Psoas muscle (tissue), 8 donors: ENCODE results near the gene HMG20B. TPM values are rescaled to one million over a fixed set of nuclear protein-coding genes. Genes with fewer than 3 reads are reported as not detected.

ENCODE experiments used
- ATAC-seq, 4 donors: fragments of 200-7000 bp; cut with Tn5 transposase; one replicate each; pipeline ENCODE4 v1.9.1; 2020; ENCODE audit warnings: moderate library complexity in 3 of 4, mild to moderate bottlenecking in 2 of 4
- DNase-seq, 2 donors: peaks; one replicate each; pipeline ENCODE4 v3.0.0-alpha.2; 2020
- H3K27ac ChIP-seq: fragments of 200-600 bp; one replicate; pipeline ENCODE4 v1.8.0; 2022
- H3K27me3 ChIP-seq, 3 donors: fragments of 200-600 bp in 1 of 3; one replicate each; pipeline versions ENCODE4 v1.6.1 to v1.8.0; 2013 to 2022; ENCODE audit warnings: low read length in 2 of 3, mild to moderate bottlenecking in 2 of 3, moderate library complexity in 1 of 3; ENCODE audit not compliant: insufficient read depth in 3 of 3
- H3K36me3 ChIP-seq, 2 donors: fragments of 200-600 bp in 1 of 2; one replicate each; pipeline versions ENCODE4 v1.6.1 to v1.8.0; 2013 to 2022; ENCODE audit warnings: low read depth in 1 of 2, mild to moderate bottlenecking in 1 of 2, moderate library complexity in 1 of 2; ENCODE audit not compliant: insufficient read depth in 1 of 2
- H3K4me1 ChIP-seq: fragments of 200-600 bp; one replicate; pipeline ENCODE4 v1.8.0; 2022
- H3K4me3 ChIP-seq: fragments of 200-600 bp; one replicate; pipeline ENCODE4 v1.8.0; 2022; ENCODE audit warnings: mild to moderate bottlenecking
- H3K9me3 ChIP-seq: fragments of 200-600 bp; one replicate; pipeline ENCODE4 v1.8.0; 2022
- WGBS, 3 donors: extraction: QIAGEN DNeasy Blood & Tissue Kit; methylation state at CpG; one replicate each; pipeline versions ENCODE4 v1.1.6 to v1.1.7; 2013; 5-methylcytosine and 5-hydroxymethylcytosine counted together
- intact Hi-C, 2 donors: fragments of 100-400 bp; cut with DNase I; formaldehyde crosslinking; loops; one replicate each; pipeline versions ENCODE4 v1.11.0 to v1.14.2; 2022
- polyA plus RNA-seq, 3 donors: library from polyadenylated mRNA; stranded (reverse); fragments of 200-250 nt; gene quantifications; one replicate each; pipeline ENCODE4 v1.2.3, GENCODE V29; 2013
- total RNA-seq, 4 donors: library from RNA; stranded (reverse); fragmentation: NEBNext Ultra II Directional in 2 of 4; extraction: Animal tissue kit (Norgen Biotek cat#: 25700) in 2 of 4; gene quantifications; one replicate each; pipeline versions ENCODE4 v1.2.1 to v1.2.4, GENCODE V29; 2021 to 2023
- TF ChIP-seq, protein P1 (sequence below): fragments of 200-600 bp; IDR thresholded peaks from one replicate; pipeline ENCODE4 v1.8.0; 2022; ENCODE audit warnings: antibody characterized with exemption
- donor health status: healthy with polysubstance abuse.
- donor health status: DM: no; HTN: no; CAD: no; lungs with moderate emphysema.
- donor health status: Bipolar disorder and iron deficiency.
- donor health status: healthy.
- donor health status: DM: yes; HTN: yes; CAD: no.
- donor health status: DM: no; HTN: no; CAD: no.
- donor health status: DM: no; HTN: no; CAD: no.
- donor health status: DM: yes; HTN: yes; CAD: no.

The HMG20B gene
- total and polyA plus RNA-seq, 7 donors, result 14.3 to 27.2 (median 24.7) TPM

DNA sequence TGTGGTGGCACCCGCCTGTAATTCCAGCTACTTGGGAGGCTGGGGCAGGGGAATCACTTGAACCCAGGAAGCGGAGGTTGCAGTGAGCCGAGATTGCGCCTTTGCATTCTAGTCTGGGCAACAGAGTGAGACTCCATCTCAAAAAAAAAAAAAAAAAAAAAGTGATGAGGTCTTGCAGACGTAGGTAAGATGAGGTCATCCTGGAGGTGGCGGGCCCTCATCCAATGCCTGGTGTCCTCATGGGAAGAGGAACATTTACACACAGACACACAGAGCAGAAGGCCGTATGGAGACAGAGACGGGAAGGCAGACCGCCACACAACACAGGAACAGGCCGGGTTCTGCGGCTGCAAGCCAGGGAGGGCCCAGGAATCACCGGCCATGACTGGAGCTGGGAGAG, 49.5 kb downstream of the HMG20B start:
- ATAC-seq (no peak), DNase-seq (no peak)
- H3K27me3 ChIP-seq, result no peaks in the 10 kb centered on the region
- H3K36me3 ChIP-seq, result peaks cover 4 to 54% of the 10 kb centered on the region in 2 donors
- TF ChIP-seq, protein P1, sequence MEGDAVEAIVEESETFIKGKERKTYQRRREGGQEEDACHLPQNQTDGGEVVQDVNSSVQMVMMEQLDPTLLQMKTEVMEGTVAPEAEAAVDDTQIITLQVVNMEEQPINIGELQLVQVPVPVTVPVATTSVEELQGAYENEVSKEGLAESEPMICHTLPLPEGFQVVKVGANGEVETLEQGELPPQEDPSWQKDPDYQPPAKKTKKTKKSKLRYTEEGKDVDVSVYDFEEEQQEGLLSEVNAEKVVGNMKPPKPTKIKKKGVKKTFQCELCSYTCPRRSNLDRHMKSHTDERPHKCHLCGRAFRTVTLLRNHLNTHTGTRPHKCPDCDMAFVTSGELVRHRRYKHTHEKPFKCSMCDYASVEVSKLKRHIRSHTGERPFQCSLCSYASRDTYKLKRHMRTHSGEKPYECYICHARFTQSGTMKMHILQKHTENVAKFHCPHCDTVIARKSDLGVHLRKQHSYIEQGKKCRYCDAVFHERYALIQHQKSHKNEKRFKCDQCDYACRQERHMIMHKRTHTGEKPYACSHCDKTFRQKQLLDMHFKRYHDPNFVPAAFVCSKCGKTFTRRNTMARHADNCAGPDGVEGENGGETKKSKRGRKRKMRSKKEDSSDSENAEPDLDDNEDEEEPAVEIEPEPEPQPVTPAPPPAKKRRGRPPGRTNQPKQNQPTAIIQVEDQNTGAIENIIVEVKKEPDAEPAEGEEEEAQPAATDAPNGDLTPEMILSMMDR, result no peak
- H3K9me3 ChIP-seq, result no peaks in the 10 kb centered on the region
- no peak overlapping the region for H3K27ac ChIP-seq
- peaks cover 21% of the 10 kb centered on the region for H3K4me1 ChIP-seq
- WGBS, 3 donors, result 81 to 90% (median 81%) methylated on average over 12 of the region's 12 CpGs
- intact Hi-C loops, result no loop called here
- no peak overlapping the region for H3K4me3 ChIP-seq

DNA sequence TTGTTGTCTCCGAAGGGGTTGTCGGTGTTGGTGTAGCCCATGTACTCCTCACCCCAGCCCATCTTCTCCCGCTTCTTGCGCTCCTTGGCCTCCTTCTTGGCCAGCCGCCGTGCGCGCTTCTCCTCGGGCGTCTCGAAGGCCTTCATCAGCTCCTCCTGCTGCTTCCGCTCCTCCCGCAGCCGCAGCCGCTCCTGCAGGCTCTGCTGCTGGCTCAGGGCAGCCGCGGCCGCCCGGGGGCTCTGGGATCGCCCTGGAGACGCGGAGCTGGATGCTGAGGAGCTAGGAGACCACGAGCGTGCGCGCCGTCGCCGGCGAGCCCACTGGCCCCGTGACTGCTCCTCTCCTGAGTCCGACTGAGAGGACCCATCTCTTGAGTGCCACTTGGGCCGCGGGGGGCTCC, 51.0 kb downstream of the HMG20B start:
- no peak for ATAC-seq
- intact Hi-C loops, result no loop called here
- Histone ChIP-seq H3K9me3 (no peaks in the 10 kb centered on the region), H3K27ac (no peak overlapping the region), H3K4me3 (no peak overlapping the region), H3K27me3 (no peaks in the 10 kb centered on the region), H3K36me3 (peaks cover 4 to 45% of the 10 kb centered on the region in 2 donors), H3K4me1 (peaks cover 15% of the 10 kb centered on the region)
- WGBS, 3 donors, result 90% methylated on average over 34 of the region's 34 CpGs
- TF ChIP-seq, protein P1, result no peak
- no peak for DNase-seq

DNA sequence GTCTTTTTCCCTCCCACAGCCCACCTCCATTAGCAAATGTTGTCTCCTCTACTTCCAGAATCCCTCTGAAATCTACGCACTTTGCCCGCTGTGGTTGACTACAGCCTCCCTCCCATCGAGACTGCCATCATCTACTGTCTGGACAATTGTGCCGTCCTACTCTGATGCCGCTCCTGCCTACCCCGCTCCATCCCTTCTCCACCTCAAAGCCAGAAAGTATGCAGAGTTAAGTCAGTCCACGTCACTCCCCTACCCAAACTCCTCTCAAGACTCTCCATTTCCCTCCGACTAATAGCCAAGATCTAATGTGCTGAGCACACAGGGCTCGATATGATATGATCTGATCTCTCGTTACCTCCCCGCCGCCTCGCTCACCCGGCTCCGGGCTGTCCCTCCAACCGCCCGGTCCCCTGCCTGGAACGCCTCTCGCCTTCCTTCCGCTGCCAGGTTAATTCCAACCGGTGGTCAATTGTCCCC, 53.3 kb downstream of the HMG20B start:
- no peaks in the 10 kb centered on the region for H3K27me3 ChIP-seq
- H3K4me1 ChIP-seq, result peaks cover 15% of the 10 kb centered on the region
- DNase-seq (no peak), ATAC-seq (peak in 2 of 4 donors; percentile 11 to 16)
- peaks cover 4 to 31% of the 10 kb centered on the region in 2 donors for H3K36me3 ChIP-seq
- H3K4me3 ChIP-seq, result peak overlapping the region; percentile 100
- TF ChIP-seq, protein P1, result no peak
- H3K9me3 ChIP-seq, result no peaks in the 10 kb centered on the region
- H3K27ac ChIP-seq, result peak overlapping the region; percentile 96
- WGBS, 3 donors, result 1 to 2% (median 1%) methylated on average over 21 of the region's 21 CpGs
- intact Hi-C loops, result no loop called here

DNA sequence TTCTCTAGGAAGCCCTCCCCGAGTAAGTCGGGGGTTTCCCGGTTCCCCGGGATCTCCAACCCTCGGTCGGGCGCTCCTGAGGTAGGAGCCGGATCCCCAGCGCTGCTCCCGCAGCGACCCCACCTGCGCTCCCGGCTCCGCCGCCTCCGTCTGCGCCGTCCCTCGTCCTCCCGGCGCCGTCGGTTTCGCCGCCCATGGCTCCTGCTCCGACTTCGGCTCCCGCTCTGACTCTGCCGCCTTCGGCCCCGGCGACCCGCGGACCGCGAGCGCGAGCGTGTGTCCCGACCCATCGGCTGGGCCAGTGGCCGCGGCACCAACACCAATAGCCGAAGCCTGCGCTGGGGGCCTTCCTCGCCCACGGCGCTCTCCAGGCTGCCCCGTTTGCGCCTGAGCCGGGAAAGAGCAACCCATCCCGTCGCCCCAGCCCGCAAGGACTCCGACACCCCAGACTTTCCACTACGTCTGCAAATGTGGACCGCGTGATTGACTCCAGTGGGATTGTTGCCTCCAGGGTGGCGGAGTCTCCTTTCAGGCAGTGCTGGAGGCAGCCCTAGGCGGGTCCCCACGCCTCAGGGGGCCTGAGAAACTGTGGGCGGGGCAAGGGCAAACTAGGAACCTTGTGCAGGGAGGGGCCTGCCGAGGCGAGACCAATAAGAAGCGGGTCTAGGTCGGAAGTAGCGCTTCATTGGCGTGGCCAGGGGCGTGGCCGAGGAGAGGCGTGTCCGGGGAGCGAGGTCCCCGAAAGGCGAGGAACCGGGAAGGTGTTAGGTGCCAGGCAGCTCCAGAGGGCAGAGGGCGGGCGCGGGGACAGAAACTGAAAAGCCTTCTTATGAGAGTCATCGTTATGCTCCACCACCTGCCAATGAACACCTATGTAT, 54.0 kb downstream of the HMG20B start, which contains the start of gene CACTIN:
CACTIN (minus strand) TSS at position 318 of the 878 bp plus-strand sequence; CDS start at position 290, 28 bp downstream.
- no peaks in the 10 kb centered on the region for H3K9me3 ChIP-seq
- 0% methylated on average over 60 to 80 of the region's 80 CpGs for WGBS, 3 donors
- TF ChIP-seq, protein P1, result no peak
- H3K27ac ChIP-seq, result peak within 1 kb of the TSS; percentile 96
- peaks cover 15% of the 10 kb centered on the region for H3K4me1 ChIP-seq
- peaks cover 4 to 28% of the 10 kb centered on the region in 2 donors for H3K36me3 ChIP-seq
- ATAC-seq (peak; percentile 97 to 99 (median 98)), DNase-seq (peak; percentile 99 to 100)
- H3K4me3 ChIP-seq, result peak within 1 kb of the TSS; percentile 100
- intact Hi-C loops, result no loop called here
- H3K27me3 ChIP-seq, result no peaks in the 10 kb centered on the region
